ENCODE data around the gene CLDN5.
"Not testable (repeated sequence)": the region's sequence is repeated elsewhere in the genome, so short reads cannot be mapped to it uniquely, and the experiment has no call there.

CLDN5 gene

DNA sequence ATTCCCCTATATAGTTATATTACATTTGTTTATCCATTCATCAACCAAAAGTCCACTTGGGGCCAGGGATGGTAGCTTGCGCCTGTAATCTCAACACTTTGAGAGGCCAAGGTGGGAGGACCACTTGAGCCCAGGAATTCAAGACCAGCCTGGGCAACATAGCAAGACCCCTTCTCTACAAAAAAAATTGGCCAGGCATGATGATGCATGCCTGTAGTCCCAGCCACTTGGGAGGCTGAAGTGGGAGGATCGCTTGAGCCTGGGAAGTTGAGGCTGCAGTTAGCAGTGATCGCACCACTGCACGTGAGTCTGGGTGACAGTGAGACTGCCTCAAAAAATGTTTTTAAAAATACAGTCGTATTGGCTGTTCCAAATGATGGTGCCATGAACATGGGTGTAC, 24.2 kb upstream of the CLDN5 start:
- not testable (repeated sequence) for DNase-seq (ENCODE audit: low read depth)

DNA sequence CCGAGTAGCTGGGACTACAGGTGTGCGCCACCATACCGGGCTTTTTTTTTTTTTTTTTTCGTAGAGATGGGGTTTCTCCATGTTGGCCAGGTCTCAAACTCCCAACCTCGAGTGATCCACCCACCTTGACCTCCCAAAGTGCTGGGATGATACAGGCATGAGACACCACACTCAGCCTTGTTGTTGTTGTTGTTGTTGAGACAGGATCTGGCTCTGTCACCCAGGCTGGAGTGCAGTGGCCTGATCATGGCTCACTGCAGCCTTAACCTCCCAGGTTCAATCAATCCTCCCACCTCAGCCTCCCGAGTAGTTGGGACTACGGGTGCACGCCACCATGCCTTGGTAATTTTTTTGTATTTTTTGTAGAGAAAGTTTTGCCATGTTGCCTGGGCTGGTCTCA, 23.4 kb upstream of the CLDN5 start:
- DNase-seq (ENCODE audit: low read depth): no peak

DNA sequence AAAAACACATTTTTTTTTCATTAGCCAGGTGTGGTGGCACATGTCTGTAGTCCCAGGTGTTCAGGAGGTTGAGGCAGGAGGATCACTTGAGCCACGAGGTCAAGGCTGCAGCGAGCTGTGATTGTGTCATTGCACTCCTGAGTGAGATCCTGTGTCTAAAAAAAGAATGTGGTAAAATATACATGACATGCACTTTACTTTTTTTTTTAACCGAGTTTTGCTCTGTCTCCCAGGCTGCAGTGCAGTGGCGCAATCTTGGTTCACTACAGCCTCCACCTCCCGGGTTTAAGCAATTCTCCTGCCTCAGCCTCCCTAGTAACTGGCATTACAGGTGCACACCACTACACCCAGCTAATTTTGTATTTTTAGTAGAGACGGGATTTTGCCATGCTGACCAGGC, 22.5 kb upstream of the CLDN5 start:
- no peak for DNase-seq (ENCODE audit: low read depth)

DNA sequence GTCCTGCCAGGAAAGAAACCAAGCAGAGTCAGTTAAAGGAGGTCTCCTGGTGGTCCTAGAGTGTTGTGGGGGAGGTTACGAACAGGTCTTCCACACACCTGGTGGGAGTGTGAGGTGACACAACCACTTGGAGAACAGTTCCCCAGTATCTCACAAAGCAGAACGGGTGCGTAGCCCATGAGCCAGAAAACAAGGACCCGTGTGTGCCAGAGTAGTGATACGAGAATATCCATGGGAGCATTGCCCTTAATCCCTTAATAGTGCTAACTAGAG, 21.7 kb upstream of the CLDN5 start:
- DNase-seq (ENCODE audit: low read depth): no peak

DNA sequence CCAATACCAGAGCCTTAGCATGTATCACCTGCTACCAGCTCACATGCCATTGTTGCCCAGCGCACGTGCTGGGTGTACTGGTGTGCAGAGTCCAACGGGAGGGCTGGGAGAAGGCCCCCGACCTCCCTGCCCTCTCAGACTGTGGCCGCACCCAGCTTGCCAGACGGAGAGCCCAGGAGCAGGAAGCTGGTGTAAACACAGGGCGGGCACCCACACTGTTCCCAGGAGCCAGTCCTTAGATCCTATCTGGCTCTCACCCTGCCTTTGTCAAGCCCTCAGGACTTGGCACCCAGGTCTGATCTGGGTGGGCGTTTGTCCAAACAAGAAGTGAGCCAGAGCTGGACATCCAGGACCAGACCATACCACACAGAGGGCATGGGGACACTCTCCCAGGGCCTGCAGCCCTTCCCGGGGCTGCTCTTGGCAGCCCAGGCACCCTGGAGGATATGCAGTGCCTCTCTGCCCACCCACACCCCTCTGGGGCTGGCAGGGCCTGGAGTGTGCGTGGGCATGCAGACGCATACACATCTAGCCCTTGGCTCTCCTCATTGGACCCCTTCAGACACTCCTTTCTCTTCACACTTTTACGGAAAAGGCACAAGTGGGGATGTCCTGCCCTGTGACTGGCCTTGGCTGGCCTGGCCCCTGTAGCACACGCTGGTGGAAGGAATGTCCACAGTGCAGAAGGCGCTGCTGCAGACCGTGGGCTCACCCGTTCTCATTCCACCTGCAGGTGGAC, 19.9 kb upstream of the CLDN5 start:
- DNase-seq (ENCODE audit: low read depth): no peak

DNA sequence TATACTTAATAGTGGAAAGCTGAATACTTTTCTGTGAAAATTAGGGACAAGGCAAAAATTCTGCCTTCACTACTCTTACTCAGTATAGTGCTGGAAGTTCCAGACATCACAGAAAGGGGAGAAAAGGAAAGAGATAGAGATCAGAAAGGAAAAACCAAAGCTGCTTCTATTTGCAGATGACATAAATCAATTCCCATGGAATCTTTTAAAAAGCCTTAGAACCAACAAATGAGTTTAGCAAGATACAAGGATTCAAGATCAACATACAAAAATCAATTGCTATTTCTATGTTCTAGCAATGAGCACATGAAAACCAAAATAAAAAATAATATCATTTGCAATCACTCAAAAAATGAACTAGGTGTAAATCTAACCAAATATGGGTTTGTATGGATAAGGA, 16.2 kb upstream of the CLDN5 start:
- DNase-seq (ENCODE audit: low read depth): no peak

DNA sequence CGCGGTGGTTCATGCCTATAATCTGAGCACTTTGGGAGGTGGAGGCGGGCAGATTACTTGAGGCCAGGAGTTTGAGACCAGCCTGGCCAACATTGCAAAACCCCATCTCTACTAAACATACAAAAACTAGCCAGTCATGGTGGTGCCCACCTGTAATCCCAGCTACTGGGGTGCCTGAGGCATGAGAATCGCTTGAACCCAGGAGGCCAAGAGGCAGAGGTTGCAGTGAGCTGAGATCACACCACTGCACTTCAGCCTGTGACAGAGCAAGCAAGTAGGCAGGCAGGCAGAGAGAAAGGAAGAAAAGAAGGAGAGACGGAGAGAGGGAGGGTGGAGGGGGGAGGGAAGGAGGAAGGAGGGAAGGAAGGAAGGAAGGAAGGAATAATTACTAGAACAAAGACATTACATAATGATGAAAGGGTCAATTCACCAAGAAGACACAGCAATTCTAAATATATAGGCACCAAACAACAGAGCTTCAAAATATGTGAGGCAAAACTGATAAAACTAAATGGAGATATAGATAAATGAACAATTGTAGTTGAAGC, 13.8 kb upstream of the CLDN5 start:
- no peak for DNase-seq (ENCODE audit: low read depth)

DNA sequence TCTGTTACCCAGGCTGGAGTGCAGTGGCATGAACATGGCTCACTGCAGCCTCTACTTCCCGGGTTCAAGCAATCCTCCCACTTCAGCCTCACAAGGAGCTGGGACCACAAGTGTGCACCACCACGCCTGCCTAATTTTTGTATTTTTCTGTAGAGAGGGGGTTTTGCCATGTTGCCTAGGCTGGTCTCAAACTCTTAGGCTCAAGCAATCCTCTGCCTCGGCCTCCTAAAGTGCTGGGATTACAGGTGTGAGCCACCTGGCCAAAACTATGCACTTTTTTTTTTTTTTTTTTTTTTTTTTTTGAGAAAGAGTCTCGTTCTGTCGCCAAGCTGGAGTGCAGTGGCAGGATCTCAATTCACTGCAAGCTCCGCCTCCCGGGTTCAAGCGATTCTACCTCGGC, 12.4 kb upstream of the CLDN5 start:
- no peak for DNase-seq (ENCODE audit: low read depth)

DNA sequence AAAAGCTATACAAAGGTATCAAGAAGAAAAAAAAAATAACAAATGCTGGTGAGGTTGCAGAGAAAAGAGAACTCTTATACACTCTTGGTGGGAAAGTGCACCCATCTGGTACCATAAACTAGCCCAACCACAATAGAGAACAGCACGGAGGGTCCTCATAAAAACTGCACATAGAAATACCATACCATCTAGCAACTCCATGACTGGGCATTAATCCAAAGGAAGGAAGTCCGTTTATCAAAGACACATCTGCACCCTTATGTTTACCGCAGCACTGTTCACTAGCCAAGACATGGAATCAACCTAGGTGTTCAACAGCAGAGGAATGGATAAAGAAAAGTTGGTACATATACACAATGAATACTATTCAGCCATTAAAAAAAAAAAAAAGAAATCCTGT, 10.8 kb upstream of the CLDN5 start:
- DNase-seq (ENCODE audit: low read depth): no peak

DNA sequence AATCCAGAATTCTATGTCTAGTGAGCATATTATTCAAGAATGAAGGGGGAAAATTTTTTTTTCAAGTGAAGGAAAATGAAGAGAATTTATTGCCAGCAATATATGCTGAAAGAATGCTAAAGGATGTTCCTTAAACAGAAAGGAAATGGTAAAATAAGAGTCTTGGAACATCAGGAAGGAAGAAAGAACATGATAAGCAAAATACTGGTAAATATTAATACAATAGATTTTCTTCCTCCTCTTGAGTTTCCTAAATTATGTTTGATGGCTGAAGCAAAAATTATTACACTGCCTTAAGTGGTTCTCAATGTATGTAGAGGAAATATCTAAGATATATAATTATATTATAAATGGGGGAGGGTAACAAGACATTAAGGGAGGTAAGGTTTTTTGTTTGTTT, 9.6 kb upstream of the CLDN5 start:
- no peak for DNase-seq (ENCODE audit: low read depth)

DNA sequence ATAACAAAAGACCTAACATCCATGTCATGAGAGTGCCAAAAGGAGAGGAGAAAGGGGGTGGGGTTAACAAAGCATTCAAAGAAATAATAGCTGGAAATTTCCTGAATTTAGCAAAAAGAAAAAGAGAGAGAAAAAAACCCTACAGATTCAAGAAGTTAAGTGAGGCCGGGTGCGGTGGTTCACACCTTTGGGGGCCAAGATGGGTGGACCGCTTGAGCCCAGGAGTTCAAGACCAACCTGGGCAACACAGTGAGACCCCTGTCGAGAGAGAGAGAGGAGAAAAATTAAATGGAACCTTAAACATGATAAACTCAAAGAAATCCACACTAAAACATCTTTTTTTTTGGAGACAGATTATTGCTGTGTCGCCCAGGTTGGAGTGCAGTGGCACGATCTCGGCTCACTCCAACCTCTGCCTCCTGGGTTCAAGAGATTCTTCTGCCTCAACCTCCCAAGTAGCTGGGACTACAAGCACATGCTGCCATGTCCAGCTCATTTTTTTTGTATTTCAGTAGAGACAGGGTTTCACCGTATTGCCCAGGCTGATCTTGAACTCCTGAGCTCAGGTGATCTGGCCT, 8.9 kb upstream of the CLDN5 start:
- DNase-seq (ENCODE audit: low read depth): no peak

DNA sequence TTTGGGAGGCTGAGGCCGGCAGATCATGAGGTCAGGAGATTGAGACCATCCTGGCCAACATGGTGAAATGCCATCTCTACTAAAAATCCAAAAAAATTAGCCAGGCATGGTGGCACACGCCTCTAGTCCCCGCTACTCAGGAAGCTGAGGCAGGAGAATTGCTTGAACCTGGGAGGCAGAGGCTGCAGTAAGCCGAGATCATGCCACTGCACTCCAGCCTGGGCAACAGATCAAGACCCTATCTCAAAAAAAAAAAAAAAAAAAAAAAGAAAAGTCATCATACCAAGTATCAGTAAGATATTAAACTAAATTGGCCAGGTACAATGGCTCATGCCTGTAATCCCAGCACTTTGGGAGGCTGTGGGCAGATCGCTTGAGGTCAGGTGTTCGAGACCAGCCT, 7.1 kb upstream of the CLDN5 start:
- not testable (repeated sequence) for DNase-seq (ENCODE audit: low read depth)

DNA sequence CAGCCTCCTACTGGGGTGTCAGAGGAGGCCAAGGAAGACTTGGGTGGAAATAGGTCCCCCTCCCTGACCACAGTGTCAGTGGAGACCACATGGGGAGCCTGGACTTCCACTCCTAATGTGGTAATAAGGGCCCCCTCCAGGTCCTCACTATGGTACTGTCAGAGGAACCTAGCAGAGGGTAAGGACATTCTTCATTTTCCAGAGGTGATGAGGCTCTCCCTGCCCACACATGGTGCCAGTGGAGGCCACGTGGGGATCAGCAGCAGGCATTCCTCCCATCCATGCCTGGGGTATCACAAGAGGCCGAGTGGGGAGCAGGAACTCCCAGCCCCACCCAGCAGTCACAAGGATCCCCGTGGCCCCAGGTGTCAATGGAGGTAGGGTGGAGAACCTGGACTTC, 6.5 kb upstream of the CLDN5 start:
- no peak for DNase-seq (ENCODE audit: low read depth)

DNA sequence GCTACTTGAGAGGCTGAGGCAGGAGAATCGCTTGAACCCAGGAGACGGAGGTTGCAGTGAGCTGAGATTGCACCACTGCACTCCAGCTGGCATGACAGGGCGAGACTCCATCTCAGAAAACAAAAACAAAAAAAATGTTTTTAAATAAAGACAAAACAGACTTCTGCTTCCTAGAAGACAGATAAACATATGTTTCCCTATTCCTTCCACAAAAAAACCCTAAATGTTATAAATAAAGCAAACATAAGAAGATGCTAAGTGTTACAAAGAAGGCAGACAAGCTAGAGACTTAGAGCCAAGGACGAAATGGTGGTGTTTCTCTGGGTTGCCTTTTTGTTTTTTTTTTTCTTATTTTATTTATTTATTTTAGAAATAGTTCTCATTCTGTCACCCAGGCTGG, 5.6 kb upstream of the CLDN5 start:
- no peak for DNase-seq (ENCODE audit: low read depth)

DNA sequence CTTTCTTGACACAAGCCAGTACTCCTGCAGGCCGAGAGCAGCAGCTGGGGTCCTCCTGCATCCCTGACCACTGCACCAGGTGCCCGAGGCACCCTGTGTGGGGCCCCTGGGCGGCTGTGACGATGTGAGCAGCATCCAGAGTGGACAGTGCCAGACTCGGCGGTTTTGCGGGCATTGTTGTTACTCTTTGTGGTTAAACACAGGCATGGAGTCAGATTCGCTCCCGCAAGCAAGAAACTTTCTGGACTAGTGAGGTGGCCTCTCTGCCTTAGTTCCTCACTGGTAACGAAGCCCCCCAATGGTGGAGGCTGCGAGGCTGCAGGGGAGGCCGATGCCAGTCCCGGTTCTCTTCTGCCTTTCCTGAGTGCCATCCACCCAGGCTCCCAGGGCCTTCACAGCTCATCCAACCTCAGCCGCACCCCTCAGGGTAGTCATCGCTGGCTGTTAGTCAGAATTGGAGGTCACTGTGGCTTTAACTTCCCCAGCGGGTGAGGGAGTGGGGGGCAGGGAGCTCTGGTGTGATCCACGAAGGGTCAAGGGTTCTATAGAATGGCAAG, 3.7 kb upstream of the CLDN5 start:
- DNase-seq (ENCODE audit: low read depth): no peak

DNA sequence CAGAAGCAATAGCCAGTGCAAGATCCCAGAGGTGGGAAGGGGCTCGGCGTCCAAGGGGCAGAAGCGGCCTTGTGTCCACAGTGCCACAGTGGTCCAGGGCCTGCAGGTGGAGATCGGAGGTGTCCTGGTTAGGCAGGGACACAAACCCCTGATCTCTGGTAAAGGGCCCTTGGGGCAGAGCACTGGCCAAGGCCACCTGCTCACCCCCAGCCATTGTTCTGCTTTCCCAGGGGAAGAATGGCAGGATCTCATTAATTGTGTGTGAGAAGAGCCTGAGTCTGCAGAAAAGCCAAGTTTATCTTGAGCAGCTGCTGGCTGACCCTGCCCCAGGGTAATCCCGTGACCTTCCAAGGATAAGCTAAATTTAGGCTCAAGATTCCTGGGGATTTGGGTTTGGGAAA, 3.1 kb upstream of the CLDN5 start:
- DNase-seq (ENCODE audit: low read depth): no peak

DNA sequence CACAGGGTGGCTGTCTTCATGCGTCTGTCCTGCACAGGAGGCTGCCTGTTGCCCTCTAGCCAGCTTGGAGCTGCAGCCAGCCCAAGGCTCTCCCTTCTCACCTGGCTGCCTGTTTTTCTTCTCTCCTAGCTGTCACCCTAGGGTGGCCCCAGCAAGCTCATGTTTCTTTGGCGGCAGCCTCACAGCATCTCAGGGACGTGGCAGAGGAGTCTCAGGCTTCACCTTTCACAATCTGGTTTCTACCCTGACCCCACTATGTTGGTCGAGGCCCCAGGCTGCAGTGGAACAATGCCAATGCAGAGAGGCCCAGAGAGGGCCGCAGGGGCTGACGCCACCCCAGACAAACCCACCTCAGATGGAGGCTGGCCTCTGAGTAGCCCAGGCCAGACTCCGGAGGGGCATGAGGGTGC, 2.5 kb upstream of the CLDN5 start:
- no peak for DNase-seq (ENCODE audit: low read depth)

DNA sequence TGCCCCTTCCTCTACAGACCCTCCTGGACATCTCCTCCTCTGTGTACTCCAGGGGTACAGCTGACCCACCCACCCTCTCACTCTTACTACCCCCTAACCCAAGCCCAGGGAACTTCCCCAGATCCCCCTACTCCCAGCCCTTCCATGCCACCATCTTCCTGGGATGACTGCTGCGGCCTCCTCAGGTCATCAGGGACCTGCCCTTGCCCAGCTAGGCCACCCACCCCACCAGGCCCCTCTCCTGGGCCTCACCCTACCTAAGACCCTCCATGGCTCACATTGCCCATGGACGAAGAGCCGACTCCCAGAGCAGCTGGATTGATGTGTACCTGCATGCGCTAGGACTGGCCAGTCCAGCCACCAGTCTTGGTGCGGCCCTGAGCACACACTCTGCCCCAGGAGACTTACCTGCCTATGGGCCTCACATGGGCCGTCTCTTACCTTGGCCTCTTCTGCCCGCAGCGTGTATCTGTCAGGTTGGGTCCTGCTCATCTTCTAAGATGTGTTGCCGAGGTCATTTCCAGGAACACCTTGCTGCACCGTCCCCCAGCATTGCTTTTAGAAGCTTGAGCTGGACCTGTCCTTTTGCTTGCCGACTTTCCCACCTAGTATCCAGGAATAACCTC, 2.0 kb upstream of the CLDN5 start:
- no peak for DNase-seq (ENCODE audit: low read depth)

DNA sequence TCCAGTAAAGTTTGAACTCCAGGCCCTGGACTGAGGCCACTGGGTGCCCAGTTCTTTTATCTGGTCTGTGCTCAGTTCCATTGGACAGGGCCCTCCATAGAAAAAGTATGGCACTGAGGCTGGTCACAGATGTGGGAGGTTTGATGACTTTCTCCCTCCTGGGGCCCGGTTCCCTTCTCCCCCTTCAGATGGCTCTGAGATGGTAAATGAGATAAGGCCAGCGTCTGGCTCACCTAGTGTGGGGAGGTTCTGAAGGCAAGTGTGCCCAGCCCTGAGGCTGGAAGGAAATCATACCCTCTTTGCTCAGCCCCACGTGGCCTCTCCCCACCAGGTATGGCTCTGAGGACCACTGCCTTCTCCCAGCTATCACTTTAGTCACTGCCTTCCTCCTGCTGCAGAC, 1.5 kb upstream of the CLDN5 start:
- no peak for DNase-seq (ENCODE audit: low read depth)

DNA sequence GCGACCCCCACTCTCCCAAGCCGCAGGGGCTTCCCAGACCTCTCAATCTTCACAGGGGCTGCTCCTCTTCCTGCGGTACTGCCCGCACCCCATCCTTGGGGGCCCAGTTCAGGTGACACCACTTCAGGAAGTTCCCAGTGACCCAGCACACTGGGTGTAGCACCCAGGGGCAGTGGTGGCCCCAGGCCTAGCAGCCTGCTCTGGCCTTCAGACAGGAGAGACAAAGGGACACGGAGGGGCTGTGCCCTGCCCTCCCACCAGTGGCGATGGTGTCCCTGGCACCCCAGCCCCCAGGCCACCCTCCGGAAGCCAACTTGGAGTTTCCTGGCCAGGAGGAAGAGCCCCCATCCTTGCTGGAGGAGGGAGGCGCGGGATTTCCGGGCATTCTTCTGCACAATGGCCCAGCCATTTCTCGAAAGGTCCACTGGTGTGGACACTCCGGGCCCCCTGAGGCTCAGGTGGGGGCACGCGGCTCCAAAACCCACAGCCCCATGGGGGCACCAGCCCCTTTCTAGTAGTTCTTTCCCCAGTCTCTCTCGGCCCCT, 978 bp upstream of the CLDN5 start:
- DNase-seq (ENCODE audit: low read depth): no peak

DNA sequence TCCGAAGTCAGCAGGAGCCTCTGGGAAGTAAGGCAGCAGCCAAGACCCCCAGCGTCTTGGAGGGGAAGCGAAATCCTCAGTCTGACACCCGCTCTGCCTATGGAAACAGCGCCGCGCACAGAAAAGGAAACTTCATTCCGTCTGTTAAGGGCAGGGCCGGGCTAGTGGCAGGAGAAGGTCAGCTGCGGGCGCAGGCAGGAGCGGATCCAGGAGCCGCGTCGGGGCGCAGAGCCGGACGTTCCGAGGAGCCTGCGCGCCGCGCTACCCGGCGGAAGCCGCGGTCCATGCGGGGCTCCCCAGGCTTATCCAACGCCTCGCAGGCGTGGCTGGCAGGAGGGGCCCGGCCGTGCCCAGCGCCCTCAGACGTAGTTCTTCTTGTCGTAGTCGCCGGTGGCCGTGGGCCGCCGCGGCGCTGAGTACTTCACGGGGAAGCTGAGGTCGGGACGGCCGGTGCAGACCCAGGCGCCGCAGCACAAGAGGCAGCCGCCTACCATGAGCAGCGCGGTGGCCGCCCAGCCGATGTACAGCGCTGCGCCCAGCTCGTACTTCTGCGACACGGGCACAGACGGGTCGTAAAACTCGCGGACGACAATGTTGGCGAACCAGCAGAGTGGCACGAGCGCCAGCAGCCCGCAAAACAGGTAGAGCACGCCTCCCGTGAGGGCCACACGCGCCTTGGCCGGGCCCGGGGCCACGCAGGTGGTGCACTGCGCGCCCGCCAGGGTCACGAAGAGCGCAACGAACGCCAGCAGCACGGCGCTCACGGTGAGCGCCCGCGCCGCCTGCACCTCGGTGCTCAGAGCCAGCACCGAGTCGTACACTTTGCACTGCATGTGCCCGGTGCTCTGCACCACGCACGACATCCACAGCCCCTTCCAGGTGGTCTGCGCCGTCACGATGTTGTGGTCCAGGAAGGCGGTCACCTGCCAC, 705 bp downstream of the CLDN5 start:
- no peak for DNase-seq (ENCODE audit: low read depth)

DNA sequence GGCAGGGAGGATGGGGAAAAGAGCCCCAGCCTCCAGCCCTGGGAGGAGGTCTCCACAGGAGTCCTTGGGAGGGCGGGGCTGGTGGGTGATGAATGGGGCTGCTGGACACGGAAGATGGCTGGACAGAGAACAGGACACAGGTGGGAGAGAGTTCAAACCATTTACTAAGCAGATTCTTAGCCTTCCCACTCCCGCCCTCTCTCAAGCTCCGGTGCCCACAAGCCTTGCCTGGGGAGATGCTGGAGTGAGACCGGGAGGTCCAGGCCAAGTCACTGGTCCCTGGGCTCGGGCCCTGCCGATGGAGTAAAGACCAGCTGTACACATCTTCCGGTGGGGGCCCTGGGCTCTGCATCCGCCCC, 1.4 kb downstream of the CLDN5 start:
- DNase-seq (ENCODE audit: low read depth): no peak

All from stimulated activated CD8-positive, alpha-beta memory T cell treated with anti-CD3 and anti-CD28 coated beads, Interleukin-15, amount 100 ng/mL, for 1 hour (primary cell).